Stimulated activated CD4-positive, alpha-beta T cell treated with anti-CD3 and anti-CD28 coated beads, Interleukin-4, amount 100 ng/mL, for 1 hour (primary cell): ENCODE results near the gene KCNT2.
"Not testable (repeated sequence)": the region's sequence is repeated elsewhere in the genome, so short reads cannot be mapped to it uniquely, and the experiment has no call there.

Source experiments
- DNase-seq: peaks from one replicate; pipeline ENCODE4 v3.0.0-alpha.2; 2020

KCNT2 gene

GRCh38 chr1:196510451-196510850, 97.8 kb downstream of the KCNT2 start:
- DNase-seq, result no peak

- not testable (repeated sequence) for DNase-seq
Measured at GRCh38 chr1:196504224-196504623, 104.0 kb downstream of the KCNT2 start.

GRCh38 chr1:196502437-196502836, 105.8 kb downstream of the KCNT2 start:
- DNase-seq, result no peak

GRCh38 chr1:196501760-196502428, 106.3 kb downstream of the KCNT2 start:
- no peak for DNase-seq

- DNase-seq, result no peak
Measured at GRCh38 chr1:196497817-196498216, 110.4 kb downstream of the KCNT2 start.

- no peak for DNase-seq
Measured at GRCh38 chr1:196494766-196495165, 113.5 kb downstream of the KCNT2 start.

GRCh38 chr1:196493881-196494280, 114.4 kb downstream of the KCNT2 start:
- DNase-seq, result no peak

GRCh38 chr1:196488579-196488978, 119.7 kb downstream of the KCNT2 start:
- DNase-seq, result no peak

- no peak for DNase-seq
Measured at GRCh38 chr1:196486346-196486745, 121.9 kb downstream of the KCNT2 start.

- DNase-seq, result no peak
Measured at GRCh38 chr1:196481616-196482015, 126.6 kb downstream of the KCNT2 start.

- no peak for DNase-seq
Measured at GRCh38 chr1:196477262-196477661, 131.0 kb downstream of the KCNT2 start.

GRCh38 chr1:196467230-196467925, 140.9 kb downstream of the KCNT2 start:
- DNase-seq, result no peak

- DNase-seq, result no peak
Measured at GRCh38 chr1:196466654-196467053, 141.6 kb downstream of the KCNT2 start.

- no peak for DNase-seq
Measured at GRCh38 chr1:196466166-196466565, 142.1 kb downstream of the KCNT2 start.

- DNase-seq, result no peak
Measured at GRCh38 chr1:196464480-196464941, 143.7 kb downstream of the KCNT2 start.

- DNase-seq, result no peak
Measured at GRCh38 chr1:196462086-196462485, 146.2 kb downstream of the KCNT2 start.

- DNase-seq, result no peak
Measured at GRCh38 chr1:196461521-196461920, 146.7 kb downstream of the KCNT2 start.

GRCh38 chr1:196459383-196459782, 148.9 kb downstream of the KCNT2 start:
- DNase-seq, result no peak

GRCh38 chr1:196454792-196455191, 153.4 kb downstream of the KCNT2 start:
- DNase-seq, result no peak

GRCh38 chr1:196451103-196451502, 157.1 kb downstream of the KCNT2 start:
- no peak for DNase-seq

GRCh38 chr1:196450143-196451095, 157.8 kb downstream of the KCNT2 start:
- no peak for DNase-seq

GRCh38 chr1:196449460-196449859, 158.8 kb downstream of the KCNT2 start:
- no peak for DNase-seq

- DNase-seq, result no peak
Measured at GRCh38 chr1:196445775-196446174, 162.5 kb downstream of the KCNT2 start.
